Epithelial cell of proximal tubule (primary cell): ENCODE measurements around the gene CCR3. TPM values are rescaled to one million over a fixed set of nuclear protein-coding genes. Genes with fewer than 3 reads are reported as not detected.

Experiments
- DNase-seq: peaks from one replicate; pipeline ENCODE4 v3.0.0-alpha.2; 2011; ENCODE audit warnings: low read depth
- H3K4me3 ChIP-seq: 2 replicates; pipeline ENCODE4 v1.5.1; 2011; ENCODE audit warnings: low read depth, mild to moderate bottlenecking, low read length
- total RNA-seq: library from RNA; depleted of rRNA; stranded (reverse); fragments of >200 nt; gene quantifications from 2 replicates; pipeline ENCODE4 v1.2.3, GENCODE V29; 2015
- TF ChIP-seq, protein P1 (sequence below): conservative IDR thresholded peaks from 2 replicates; pipeline ENCODE4 v1.5.1; 2012; ENCODE audit warnings: low read depth, mild to moderate bottlenecking, low read length

Gene CCR3
- total RNA-seq, 1 donor from 2014 or later: not detected

DNA sequence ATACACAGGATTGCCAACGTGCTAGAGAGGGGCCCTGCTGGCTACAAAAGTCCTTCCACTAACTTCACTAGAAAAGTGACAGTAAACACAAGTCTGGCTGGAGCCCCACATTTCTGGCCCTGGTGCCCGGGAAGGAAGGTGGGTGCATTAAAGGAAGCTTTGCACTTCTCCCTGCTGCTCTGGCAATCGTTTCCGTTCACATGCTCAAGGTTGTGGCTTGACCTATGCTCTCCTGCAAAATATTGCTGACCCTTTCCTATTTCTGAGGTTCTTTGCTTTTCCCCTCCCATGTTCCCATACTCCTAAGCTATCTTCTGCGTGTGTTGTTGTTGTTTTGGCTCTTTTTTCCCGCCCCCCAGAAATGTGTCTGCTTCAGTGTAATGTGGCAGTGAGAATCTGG is 9.1 kb upstream of the CCR3 start:
- TF ChIP-seq, protein P1, sequence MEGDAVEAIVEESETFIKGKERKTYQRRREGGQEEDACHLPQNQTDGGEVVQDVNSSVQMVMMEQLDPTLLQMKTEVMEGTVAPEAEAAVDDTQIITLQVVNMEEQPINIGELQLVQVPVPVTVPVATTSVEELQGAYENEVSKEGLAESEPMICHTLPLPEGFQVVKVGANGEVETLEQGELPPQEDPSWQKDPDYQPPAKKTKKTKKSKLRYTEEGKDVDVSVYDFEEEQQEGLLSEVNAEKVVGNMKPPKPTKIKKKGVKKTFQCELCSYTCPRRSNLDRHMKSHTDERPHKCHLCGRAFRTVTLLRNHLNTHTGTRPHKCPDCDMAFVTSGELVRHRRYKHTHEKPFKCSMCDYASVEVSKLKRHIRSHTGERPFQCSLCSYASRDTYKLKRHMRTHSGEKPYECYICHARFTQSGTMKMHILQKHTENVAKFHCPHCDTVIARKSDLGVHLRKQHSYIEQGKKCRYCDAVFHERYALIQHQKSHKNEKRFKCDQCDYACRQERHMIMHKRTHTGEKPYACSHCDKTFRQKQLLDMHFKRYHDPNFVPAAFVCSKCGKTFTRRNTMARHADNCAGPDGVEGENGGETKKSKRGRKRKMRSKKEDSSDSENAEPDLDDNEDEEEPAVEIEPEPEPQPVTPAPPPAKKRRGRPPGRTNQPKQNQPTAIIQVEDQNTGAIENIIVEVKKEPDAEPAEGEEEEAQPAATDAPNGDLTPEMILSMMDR: no peak
- no peak overlapping the region for H3K4me3 ChIP-seq

DNA sequence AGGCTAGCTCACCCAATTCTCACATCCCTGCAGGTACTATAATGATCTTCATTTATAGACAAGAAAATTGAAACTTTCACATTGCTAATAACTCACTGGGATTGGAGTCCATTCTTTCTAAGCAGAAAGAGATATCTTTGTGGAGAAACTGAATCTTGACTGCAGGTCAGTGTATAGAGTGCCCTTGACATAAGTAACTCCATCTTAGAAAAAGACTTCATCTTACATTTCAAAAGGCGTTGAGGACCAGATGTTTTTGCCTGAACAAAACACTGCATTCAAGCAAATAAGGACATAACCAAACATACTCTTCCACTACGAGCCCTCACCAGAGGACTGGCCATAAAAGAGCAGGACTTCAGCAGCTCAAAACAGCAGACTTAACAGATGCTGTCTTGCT is 6.8 kb upstream of the CCR3 start:
- H3K4me3 ChIP-seq: no peak overlapping the region
- TF ChIP-seq, protein P1: no peak

More for the DNA sequence above, 9.1 kb upstream of the CCR3 start:
- no peak for DNase-seq

DNA sequence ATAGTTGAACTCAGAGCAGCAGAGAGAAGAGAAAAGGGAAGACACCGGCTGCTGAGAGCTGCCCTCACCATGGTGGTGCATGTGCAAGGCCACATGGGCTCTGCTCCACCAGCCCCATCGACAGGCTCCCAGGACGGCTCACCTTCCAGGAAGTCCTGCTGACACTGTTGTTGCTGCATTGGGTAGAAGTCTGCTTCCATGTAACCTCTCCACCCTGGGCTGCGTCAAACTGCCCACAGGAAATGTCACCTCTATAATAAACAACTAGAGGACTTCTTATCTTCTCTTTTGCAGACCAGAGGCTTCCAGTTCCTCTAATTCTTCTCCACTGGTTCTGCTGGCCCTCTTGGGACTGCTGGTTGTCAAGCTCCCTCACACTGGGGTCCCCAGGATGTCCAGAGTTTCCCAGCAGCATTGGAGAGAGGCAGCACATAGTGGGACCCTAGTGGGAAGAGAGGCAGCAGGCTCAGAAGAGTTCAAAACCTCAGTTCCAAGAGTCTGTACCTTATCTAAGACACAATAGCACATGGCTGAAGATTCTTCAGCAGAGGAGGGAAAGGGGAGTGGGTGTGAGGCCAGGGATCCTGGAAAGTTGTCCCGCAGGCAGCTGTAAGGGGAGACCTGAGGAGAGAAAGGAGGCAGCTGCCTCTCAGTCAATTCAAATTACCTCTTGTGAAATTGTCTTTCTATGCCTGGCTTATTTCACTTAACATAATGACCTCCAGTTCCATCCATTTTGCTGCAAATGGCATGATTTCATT is 5.8 kb upstream of the CCR3 start:
- TF ChIP-seq, protein P1: no peak
- no peak overlapping the region for H3K4me3 ChIP-seq
- no peak for DNase-seq

More for the DNA sequence above, 6.8 kb upstream of the CCR3 start:
- no peak for DNase-seq

DNA sequence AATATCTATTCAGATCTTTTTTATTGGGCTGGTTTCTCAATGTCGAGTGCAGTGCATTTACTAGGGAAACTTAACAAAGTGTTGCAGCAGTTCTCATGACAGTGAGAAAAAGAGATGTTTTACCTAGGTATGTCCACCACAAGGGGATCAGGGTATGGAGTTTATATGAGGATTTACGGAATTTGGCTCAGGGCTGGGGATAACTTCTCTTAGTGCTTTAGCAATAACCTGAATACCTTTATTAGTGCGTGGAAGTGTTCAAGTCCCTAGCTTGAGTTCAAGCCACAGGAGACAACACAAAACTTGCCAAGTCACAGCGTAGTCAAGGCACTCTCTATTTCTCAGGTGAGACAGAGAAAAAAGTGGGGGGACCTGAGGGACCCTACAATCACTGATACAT is 3.9 kb upstream of the CCR3 start:
- no peak overlapping the region for H3K4me3 ChIP-seq
- DNase-seq: no peak
- TF ChIP-seq, protein P1: no peak

DNA sequence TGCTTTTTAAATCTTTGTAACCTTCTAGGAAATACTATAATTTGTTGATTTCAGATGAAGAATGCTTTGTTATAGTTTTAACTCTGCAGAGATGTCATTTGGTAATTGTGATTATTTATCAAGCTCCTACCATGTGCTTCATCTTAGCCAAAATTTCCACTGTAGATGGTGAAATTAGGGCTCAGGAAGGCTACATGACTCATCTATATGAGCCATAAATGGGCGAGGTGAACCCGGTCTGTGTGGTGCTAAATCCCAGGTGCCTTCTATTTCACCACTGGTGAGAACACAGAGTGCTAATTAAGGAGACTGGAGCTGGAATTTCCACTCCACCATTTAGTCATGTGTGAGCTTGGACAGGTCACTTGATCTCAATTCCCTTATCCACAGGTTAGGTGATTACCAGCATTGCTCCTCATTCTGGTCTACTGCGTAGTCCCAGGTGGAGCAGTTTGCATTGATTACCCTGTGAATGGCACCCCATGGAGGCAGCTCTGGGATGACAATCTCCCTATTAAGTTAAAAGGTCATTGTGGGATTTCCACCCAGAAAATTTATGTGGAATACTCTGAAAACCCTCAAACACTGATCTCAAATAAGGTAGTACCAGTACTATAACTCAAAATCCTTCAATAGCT is 2.8 kb upstream of the CCR3 start:
- TF ChIP-seq, protein P1: no peak
- H3K4me3 ChIP-seq: no peak overlapping the region
- DNase-seq: no peak

DNA sequence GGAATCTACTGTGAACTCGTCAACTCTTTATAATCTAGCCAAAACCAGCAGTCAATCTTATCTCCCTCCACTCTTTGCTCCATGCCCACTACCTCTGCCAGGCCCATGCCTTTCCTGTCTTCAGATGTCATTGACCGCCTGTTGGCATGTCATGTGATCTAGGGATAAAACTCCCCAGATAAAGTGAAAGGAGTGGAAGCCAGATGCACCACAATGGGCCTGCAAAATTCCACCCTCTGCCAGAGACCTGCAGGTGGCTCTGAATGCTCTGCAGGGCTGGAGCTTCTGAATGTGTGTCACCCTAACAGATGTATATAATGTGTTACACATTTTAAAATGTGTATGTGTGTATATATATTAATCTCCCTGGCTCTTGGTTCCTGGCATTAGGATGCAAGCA is 2.3 kb upstream of the CCR3 start:
- DNase-seq: no peak
- TF ChIP-seq, protein P1: no peak
- no peak overlapping the region for H3K4me3 ChIP-seq
